MM.1S (cell line): ENCODE results near the gene CD52.
"Not testable (repeated sequence)": the region's sequence is repeated elsewhere in the genome, so short reads cannot be mapped to it uniquely, and the experiment has no call there.

Experiments used
- CTCF ChIP-seq: fragments of 300-600 bp; sonication (generic); IDR thresholded peaks from 2 replicates; pipeline ENCODE4 v1.5.1; 2016; ENCODE audit warnings: antibody characterized with exemption, low read length, mixed read lengths
- EZH2 ChIP-seq: fragments of 300-600 bp; sonication (generic); optimal IDR thresholded peaks from 2 replicates; pipeline ENCODE3; 2017; ENCODE audit warnings: low read depth, mild to moderate bottlenecking, antibody characterized with exemption, low read length, mixed read lengths
- EZH2phosphoT487 ChIP-seq: fragments of 300-600 bp; sonication (generic); IDR thresholded peaks from 2 replicates; pipeline ENCODE4 v1.6.1; 2018; ENCODE audit warnings: antibody characterized with exemption, low read length

- not testable (repeated sequence) for TF ChIP-seq CTCF, EZH2, EZH2phosphoT487
Measured at GRCh38 chr1:26292735-26293134, 25.0 kb upstream of the CD52 start.
